Adrenal gland (tissue), 12 donors: ENCODE data around the gene FAM184B. TPM values are rescaled to one million over a fixed set of nuclear protein-coding genes. Genes with fewer than 3 reads are reported as not detected.
A peak's percentile ranks its signal among the peaks of the same experiment; 100 is the strongest.

ENCODE experiments used
- DNase-seq, 7 donors: peaks; one replicate each; pipeline ENCODE4 v3.0.0-alpha.2; 2019 to 2020
- H3K27ac ChIP-seq, 5 donors: fragments of 200-600 bp; sonication (generic) in 4 of 5; 1 replicate in 3 of 5; 2 replicates in 2 of 5; pipeline versions ENCODE4 v1.5.1 to v1.8.0; 2016 to 2020; ENCODE audit warnings: mild to moderate bottlenecking in 1 of 5
- H3K27me3 ChIP-seq: fragments of 200-600 bp; 2 replicates; pipeline ENCODE4 v1.8.0; 2021
- H3K36me3 ChIP-seq, 2 donors: fragments of 200-600 bp; replicated peaks in 1 of 2; 1 replicate in 1 of 2; 2 replicates in 1 of 2; pipeline versions ENCODE4 v1.5.1 to v1.8.0; 2018 to 2022
- H3K4me1 ChIP-seq, 2 donors: fragments of 200-600 bp; replicated peaks in 1 of 2; 1 replicate in 1 of 2; 2 replicates in 1 of 2; pipeline versions ENCODE4 v1.5.1 to v1.8.0; 2018 to 2021
- H3K4me3 ChIP-seq, 4 donors: fragments of 200-600 bp; sonication (generic) in 3 of 4; one replicate each; pipeline ENCODE4 v1.5.1; 2016 to 2018
- H3K9me3 ChIP-seq, 3 donors: fragments of 200-600 bp; sonication (generic) in 1 of 3; replicated peaks in 1 of 3; 1 replicate in 2 of 3; 2 replicates in 1 of 3; pipeline versions ENCODE4 v1.5.1 to v1.8.0; 2016 to 2021
- CTCF ChIP-seq, 6 experiments: fragments of 450-650 bp in 4 of 6; fragments of 200-600 bp in 2 of 6; sonication (generic) in 1 of 6; IDR thresholded peaks; 1 replicate in 5 of 6; 2 replicates in 1 of 6; pipeline versions ENCODE4 v1.5.1 to v1.8.0; 2016 to 2021; ENCODE audit warnings: antibody characterized with exemption in 6 of 6, mild to moderate bottlenecking in 2 of 6, moderate library complexity in 1 of 6
- POLR2A ChIP-seq, 2 donors: fragments of 450-650 bp; IDR thresholded peaks; one replicate each; pipeline ENCODE4 v1.6.1; 2017; ENCODE audit warnings: antibody characterized with exemption in 2 of 2, mild to moderate bottlenecking in 2 of 2, moderate library complexity in 1 of 2
- WGBS, 4 donors: extraction: QIAGEN DNeasy Blood & Tissue Kit in 2 of 4; methylation state at CpG; one replicate each; pipeline versions ENCODE4 v1.1.5 to v1.1.7; 2013 to 2017; 5-methylcytosine and 5-hydroxymethylcytosine counted together
- intact Hi-C, 2 donors: fragments of 100-400 bp; cut with DNase I; formaldehyde crosslinking; loops; one replicate each; pipeline versions ENCODE4 v1.14.1 to v1.15.0; 2022 to 2023
- polyA plus RNA-seq, 3 donors: library from polyadenylated mRNA; stranded (reverse); fragments of 200-250 nt in 2 of 3; fragments of 350-450 nt in 1 of 3; fragmentation: Illumina TruSeq in 1 of 3; extraction: RNeasy Lipid Tissue Mini Kit (QIAGEN cat#74804) in 1 of 3; gene quantifications; one replicate each; pipeline ENCODE4 v1.2.3, GENCODE V29; 2013 to 2014
- total RNA-seq, 9 donors: library from RNA; depleted of rRNA in 4 of 9; stranded (reverse); fragments of >200 nt in 4 of 9; fragments of 120-200 nt in 1 of 9; fragmentation: NEBNext Ultra II Directional in 1 of 9; extraction: Animal tissue kit (Norgen Biotek cat#: 25700) in 1 of 9; gene quantifications; one replicate each; pipeline versions ENCODE4 v1.1.0 to v1.2.4, GENCODE V29; 2013 to 2023
- donor health status: healthy with polysubstance abuse.
- donor health status: Bipolar disorder and iron deficiency.
- donor health status: DM: yes; HTN: yes; CAD: no.
- donor health status: DM: no; HTN: no; CAD: no.
- donor health status: DM: no; HTN: no; CAD: no.
- donor health status: DM: yes; HTN: yes; CAD: no.

FAM184B gene
- total and polyA plus RNA-seq, 12 donors = under 0.01 to 0.17 (median 0.08) TPM; not detected in 5

- H3K36me3 ChIP-seq = peaks cover 0 to 88% of the 10 kb centered on the region in 2 donors
- H3K4me3 ChIP-seq = no peak overlapping the region
- intact Hi-C loops = no loop called here
- peak in 1 of 7 donors; percentile 31 for DNase-seq
- H3K27me3 ChIP-seq = no peaks in the 10 kb centered on the region
- no peak for TF ChIP-seq CTCF (IDR thresholded peaks at IDR 0.05)
- no peak for TF ChIP-seq POLR2A (IDR thresholded peaks at IDR 0.05)
- WGBS, 4 donors = 70 to 80% (median 73%) methylated on average over 2 of the region's 2 CpGs
- no peaks in the 10 kb centered on the region for H3K9me3 ChIP-seq
- H3K27ac ChIP-seq = no peak overlapping the region
- no peaks in the 10 kb centered on the region for H3K4me1 ChIP-seq
Observed at GRCh38 chr4:17624821-17625220, 156.6 kb downstream of the FAM184B start.

GRCh38 chr4:17623451-17624001 lies 157.9 kb downstream of the FAM184B start:
- Histone ChIP-seq H3K4me3 (no peak overlapping the region), H3K9me3 (no peaks in the 10 kb centered on the region), H3K27ac (no peak overlapping the region), H3K36me3 (peaks cover 0 to 92% of the 10 kb centered on the region in 2 donors), H3K4me1 (peaks cover 0 to 11% of the 10 kb centered on the region in 2 donors), H3K27me3 (no peaks in the 10 kb centered on the region)
- peak in 1 of 7 donors; percentile 47 for DNase-seq
- intact Hi-C loops = no loop called here
- 78 to 86% (median 86%) methylated on average over 7 of the region's 7 CpGs for WGBS, 4 donors
- TF ChIP-seq POLR2A (IDR thresholded peaks at IDR 0.05) = no peak
- no peak for TF ChIP-seq CTCF (IDR thresholded peaks at IDR 0.05)

GRCh38 chr4:17619416-17620105 lies 161.9 kb downstream of the FAM184B start:
- H3K4me1 ChIP-seq = peaks cover 14 to 33% of the 10 kb centered on the region in 2 donors
- no peak overlapping the region for H3K4me3 ChIP-seq
- peaks cover 0 to 58% of the 10 kb centered on the region in 2 donors for H3K36me3 ChIP-seq
- H3K9me3 ChIP-seq = no peaks in the 10 kb centered on the region
- 51 to 74% (median 65%) methylated on average over 7 of the region's 7 CpGs for WGBS, 4 donors
- no peak for TF ChIP-seq CTCF (IDR thresholded peaks at IDR 0.05)
- TF ChIP-seq POLR2A (IDR thresholded peaks at IDR 0.05) = no peak
- H3K27me3 ChIP-seq = no peaks in the 10 kb centered on the region
- H3K27ac ChIP-seq = no peak overlapping the region
- DNase-seq = peak in 1 of 7 donors; percentile 39
- intact Hi-C loops = no loop called here

- no peak overlapping the region for H3K4me3 ChIP-seq
- intact Hi-C loops = no loop called here
- no peaks in the 10 kb centered on the region for H3K27me3 ChIP-seq
- no peaks in the 10 kb centered on the region for H3K9me3 ChIP-seq
- 0 to 63% (median 38%) methylated on average over 1 of the region's 1 CpG for WGBS, 4 donors
- no peak for TF ChIP-seq CTCF (IDR thresholded peaks at IDR 0.05)
- TF ChIP-seq POLR2A (IDR thresholded peaks at IDR 0.05) = no peak
- H3K27ac ChIP-seq = no peak overlapping the region
- peaks cover 14 to 33% of the 10 kb centered on the region in 2 donors for H3K4me1 ChIP-seq
- no peak for DNase-seq
- peaks cover 0 to 52% of the 10 kb centered on the region in 2 donors for H3K36me3 ChIP-seq
Observed at GRCh38 chr4:17618926-17619325, 162.5 kb downstream of the FAM184B start.
